Uterus (tissue), 4 donors: ENCODE results near the gene SMC6. TPM values are rescaled to one million over a fixed set of nuclear protein-coding genes. Genes with fewer than 3 reads are reported as not detected.

Experiments used
- DNase-seq, 2 donors: peaks; one replicate each; pipeline ENCODE4 v3.0.0-alpha.2; 2019 to 2020
- H3K27ac ChIP-seq, 2 donors: fragments of 200-600 bp; sonication (generic); 1 replicate in 1 of 2; 2 replicates in 1 of 2; pipeline ENCODE4 v1.5.1; 2016 to 2018
- H3K27me3 ChIP-seq, 2 donors: fragments of 200-600 bp; sonication (generic); one replicate each; pipeline ENCODE4 v1.5.1; 2018 to 2019; ENCODE audit warnings: control low read depth in 1 of 2
- H3K36me3 ChIP-seq, 2 donors: fragments of 200-600 bp; sonication (generic); one replicate each; pipeline ENCODE4 v1.5.1; 2019; ENCODE audit warnings: control low read depth in 1 of 2
- H3K4me1 ChIP-seq, 2 donors: fragments of 200-600 bp; sonication (generic); one replicate each; pipeline ENCODE4 v1.5.1; 2018 to 2019; ENCODE audit warnings: control low read depth in 1 of 2
- H3K4me3 ChIP-seq, 2 donors: fragments of 200-600 bp; sonication (generic); 1 replicate in 1 of 2; 2 replicates in 1 of 2; pipeline ENCODE4 v1.5.1; 2018 to 2019; ENCODE audit warnings: mild to moderate bottlenecking in 1 of 2
- H3K9me3 ChIP-seq, 2 donors: fragments of 200-600 bp; sonication (generic); one replicate each; pipeline ENCODE4 v1.5.1; 2019; ENCODE audit warnings: control low read depth in 1 of 2
- POLR2A ChIP-seq, 2 donors: fragments of 450-650 bp; IDR thresholded peaks; one replicate each; pipeline ENCODE4 v1.6.1; 2016; ENCODE audit warnings: antibody characterized with exemption in 2 of 2, mild to moderate bottlenecking in 1 of 2, moderate library complexity in 1 of 2
- intact Hi-C: fragments of 100-400 bp; cut with DNase I; formaldehyde crosslinking; loops from one replicate; pipeline ENCODE4 v1.15.1; 2023; ENCODE audit warnings: low total_unique reads
- total RNA-seq, 4 donors: library from RNA; depleted of rRNA in 3 of 4; stranded (reverse); fragments of >200 nt in 3 of 4; gene quantifications; one replicate each; pipeline versions ENCODE4 v1.1.0 to v1.2.4, GENCODE V29; 2014 to 2023
- TF ChIP-seq, protein P1 (sequence below), 4 experiments: fragments of 200-600 bp in 2 of 4; fragments of 450-650 bp in 2 of 4; sonication (generic) in 2 of 4; IDR thresholded peaks; one replicate each; pipeline ENCODE4 v1.5.1; 2016 to 2019; ENCODE audit warnings: antibody characterized with exemption in 4 of 4, mild to moderate bottlenecking in 2 of 4, moderate library complexity in 1 of 4
- donor health status: DM: yes; HTN: yes; CAD: no.

The SMC6 gene
- total RNA-seq, 4 donors from 2014 or later: 7.4 to 49.4 (median 15.5) TPM

DNA sequence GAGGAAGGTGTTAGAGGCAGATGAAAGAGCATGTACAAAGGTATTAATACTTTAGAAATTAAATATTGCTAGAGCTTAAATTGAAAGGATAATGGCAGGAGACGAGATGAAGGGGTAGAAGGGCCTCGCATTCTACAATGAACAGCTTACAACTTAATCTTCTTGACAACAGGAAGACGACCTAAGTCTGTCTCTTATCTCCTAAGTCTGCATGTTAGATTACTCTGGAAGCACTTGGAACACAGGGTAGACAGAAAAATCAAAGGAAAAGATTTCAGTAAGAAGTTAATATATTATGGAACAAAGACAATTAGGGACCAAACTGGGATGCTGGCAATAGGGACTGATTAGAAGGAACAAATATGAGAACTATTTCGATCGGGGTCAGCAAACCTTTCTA lies 34.9 kb downstream of the SMC6 start:
- H3K4me1 ChIP-seq: no peaks in the 10 kb centered on the region
- no peaks in the 10 kb centered on the region for H3K9me3 ChIP-seq
- no peak for DNase-seq
- no peak overlapping the region for H3K4me3 ChIP-seq
- TF ChIP-seq, protein P1, sequence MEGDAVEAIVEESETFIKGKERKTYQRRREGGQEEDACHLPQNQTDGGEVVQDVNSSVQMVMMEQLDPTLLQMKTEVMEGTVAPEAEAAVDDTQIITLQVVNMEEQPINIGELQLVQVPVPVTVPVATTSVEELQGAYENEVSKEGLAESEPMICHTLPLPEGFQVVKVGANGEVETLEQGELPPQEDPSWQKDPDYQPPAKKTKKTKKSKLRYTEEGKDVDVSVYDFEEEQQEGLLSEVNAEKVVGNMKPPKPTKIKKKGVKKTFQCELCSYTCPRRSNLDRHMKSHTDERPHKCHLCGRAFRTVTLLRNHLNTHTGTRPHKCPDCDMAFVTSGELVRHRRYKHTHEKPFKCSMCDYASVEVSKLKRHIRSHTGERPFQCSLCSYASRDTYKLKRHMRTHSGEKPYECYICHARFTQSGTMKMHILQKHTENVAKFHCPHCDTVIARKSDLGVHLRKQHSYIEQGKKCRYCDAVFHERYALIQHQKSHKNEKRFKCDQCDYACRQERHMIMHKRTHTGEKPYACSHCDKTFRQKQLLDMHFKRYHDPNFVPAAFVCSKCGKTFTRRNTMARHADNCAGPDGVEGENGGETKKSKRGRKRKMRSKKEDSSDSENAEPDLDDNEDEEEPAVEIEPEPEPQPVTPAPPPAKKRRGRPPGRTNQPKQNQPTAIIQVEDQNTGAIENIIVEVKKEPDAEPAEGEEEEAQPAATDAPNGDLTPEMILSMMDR (IDR thresholded peaks at IDR 0.05): no peak
- no peak for TF ChIP-seq POLR2A (IDR thresholded peaks at IDR 0.05)
- intact Hi-C loops: no loop called here
- H3K36me3 ChIP-seq: no peaks in the 10 kb centered on the region
- H3K27me3 ChIP-seq: no peaks in the 10 kb centered on the region
- H3K27ac ChIP-seq: no peak overlapping the region

DNA sequence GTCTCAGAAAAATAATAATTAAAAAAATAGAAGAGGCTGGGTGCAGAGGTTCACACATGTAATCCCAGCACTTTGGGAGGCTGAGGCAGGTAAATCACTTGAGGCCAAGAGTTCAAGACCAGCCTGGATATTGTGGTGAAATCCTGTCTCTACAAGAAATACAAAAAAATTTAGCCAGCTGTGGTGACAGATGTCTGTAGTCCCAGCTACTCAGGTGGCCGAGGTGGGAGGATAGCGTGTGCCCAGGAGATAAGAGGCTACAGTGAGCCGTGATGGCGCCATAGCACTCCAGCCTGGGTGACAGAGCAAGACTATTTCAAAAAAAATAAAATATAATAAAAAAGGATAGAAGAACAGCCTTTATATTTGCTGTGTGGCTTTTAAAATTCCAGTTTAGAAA lies 35.9 kb downstream of the SMC6 start:
- H3K36me3 ChIP-seq: no peaks in the 10 kb centered on the region
- TF ChIP-seq POLR2A (IDR thresholded peaks at IDR 0.05): no peak
- TF ChIP-seq, protein P1 (IDR thresholded peaks at IDR 0.05): no peak
- no peaks in the 10 kb centered on the region for H3K27me3 ChIP-seq
- no peaks in the 10 kb centered on the region for H3K9me3 ChIP-seq
- no peaks in the 10 kb centered on the region for H3K4me1 ChIP-seq
- intact Hi-C loops: no loop called here
- H3K27ac ChIP-seq: no peak overlapping the region
- H3K4me3 ChIP-seq: no peak overlapping the region
- no peak for DNase-seq

DNA sequence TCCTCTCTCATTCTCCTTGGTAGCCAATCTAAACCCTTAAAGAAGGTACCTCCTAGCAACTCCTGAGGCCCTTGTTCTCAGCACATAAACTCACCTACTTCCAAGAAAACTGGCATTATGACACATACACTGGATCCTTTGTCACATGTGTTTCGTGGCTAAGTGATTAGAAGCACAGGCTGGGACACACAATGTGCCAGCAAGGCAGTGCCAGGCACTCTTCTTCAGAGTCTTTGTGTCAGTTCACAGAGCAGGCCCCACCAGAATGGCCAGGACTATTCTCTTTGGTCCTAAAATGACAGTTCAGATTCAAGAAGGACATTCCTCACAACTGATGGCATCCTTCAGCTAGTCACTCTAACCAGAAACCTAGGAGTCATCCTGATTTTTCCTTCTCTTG lies 40.3 kb downstream of the SMC6 start:
- TF ChIP-seq POLR2A (IDR thresholded peaks at IDR 0.05): no peak
- TF ChIP-seq, protein P1 (IDR thresholded peaks at IDR 0.05): no peak
- Histone ChIP-seq H3K36me3 (no peaks in the 10 kb centered on the region), H3K9me3 (no peaks in the 10 kb centered on the region), H3K27me3 (no peaks in the 10 kb centered on the region), H3K27ac (no peak overlapping the region), H3K4me3 (no peak overlapping the region), H3K4me1 (no peaks in the 10 kb centered on the region)
- intact Hi-C loops: no loop called here
- DNase-seq: no peak

DNA sequence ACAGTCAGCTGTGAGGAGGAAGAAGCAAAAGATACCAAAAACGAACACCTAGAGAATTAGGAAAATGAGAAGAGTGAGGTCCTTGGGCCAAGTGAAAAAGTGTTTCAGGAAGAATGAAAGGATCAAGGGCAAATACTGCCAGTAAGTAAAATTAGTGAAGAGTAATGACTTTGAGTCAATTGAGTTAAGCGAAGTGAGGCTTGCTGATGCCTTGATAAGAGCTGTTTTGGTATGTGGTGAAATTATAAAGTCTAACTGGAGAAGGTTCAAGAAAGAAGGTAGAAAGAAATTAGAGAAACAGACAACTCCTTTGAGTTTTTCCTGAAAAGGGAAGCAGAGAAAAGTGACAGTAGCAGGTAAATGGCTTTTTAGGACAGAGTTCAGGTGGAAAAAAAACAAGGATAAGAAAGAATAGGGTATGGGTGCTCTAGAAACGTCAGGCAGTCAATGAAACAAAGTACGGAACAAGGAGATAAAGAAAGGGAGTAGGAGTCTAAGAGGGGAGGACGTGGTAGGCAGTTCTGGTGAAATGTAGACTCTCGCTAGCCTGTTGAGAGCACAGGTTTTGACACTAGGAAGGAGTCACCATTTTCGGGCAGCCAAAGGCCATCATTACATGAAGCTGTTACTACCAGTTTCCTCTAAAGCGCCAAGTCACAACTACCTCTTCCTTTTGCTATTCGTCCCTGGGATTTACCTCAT lies 42.9 kb downstream of the SMC6 start:
- intact Hi-C loops: no loop called here

DNA sequence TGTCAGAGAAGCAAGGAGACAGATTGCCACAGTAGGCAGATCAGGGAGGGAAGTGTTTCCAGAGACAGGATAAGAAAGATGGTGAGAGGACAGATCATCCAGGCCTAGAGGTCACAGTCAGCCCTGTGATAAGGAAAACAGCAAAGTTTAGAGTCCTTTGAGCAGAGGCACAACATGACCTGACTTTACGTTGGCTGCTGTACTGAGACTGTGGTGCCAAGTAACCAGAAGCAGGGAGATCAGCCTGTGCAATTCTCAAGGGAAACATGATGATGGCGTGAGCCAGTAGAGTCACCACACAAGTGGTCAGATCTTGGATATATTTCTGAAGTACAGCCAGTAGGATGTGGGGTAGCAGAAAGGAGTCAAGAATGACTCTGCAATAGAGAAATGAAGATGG lies 43.7 kb downstream of the SMC6 start:
- intact Hi-C loops: no loop called here
- no peaks in the 10 kb centered on the region for H3K36me3 ChIP-seq

More for the DNA sequence above, 42.9 kb downstream of the SMC6 start:
- Histone ChIP-seq H3K4me3 (no peak overlapping the region), H3K4me1 (no peaks in the 10 kb centered on the region), H3K9me3 (no peaks in the 10 kb centered on the region), H3K27ac (no peak overlapping the region), H3K36me3 (no peaks in the 10 kb centered on the region), H3K27me3 (no peaks in the 10 kb centered on the region)
- no peak for TF ChIP-seq POLR2A (IDR thresholded peaks at IDR 0.05)
- TF ChIP-seq, protein P1 (IDR thresholded peaks at IDR 0.05): no peak
- DNase-seq: no peak

More for the DNA sequence above, 43.7 kb downstream of the SMC6 start:
- H3K4me1 ChIP-seq: no peaks in the 10 kb centered on the region
- no peak for TF ChIP-seq POLR2A (IDR thresholded peaks at IDR 0.05)
- TF ChIP-seq, protein P1 (IDR thresholded peaks at IDR 0.05): no peak
- no peaks in the 10 kb centered on the region for H3K9me3 ChIP-seq
- H3K4me3 ChIP-seq: no peak overlapping the region
- no peaks in the 10 kb centered on the region for H3K27me3 ChIP-seq
- DNase-seq: no peak
- H3K27ac ChIP-seq: no peak overlapping the region
